Measurements from ENCODE around the gene SURF6. TPM values are rescaled to one million over a fixed set of nuclear protein-coding genes. Genes with fewer than 3 reads are reported as not detected.

The SURF6 gene
- total RNA-seq, 1 donor from 2014 or later: 16.0 TPM

GRCh38 chr9:133344071-133344470, 8.1 kb upstream of the SURF6 start:
- Mint-ChIP-seq H3K4me1 (ENCODE audit: unreplicated experiment) (peaks cover 19% of the 10 kb centered on the region), H3K36me3 (ENCODE audit: unreplicated experiment) (peaks cover 26% of the 10 kb centered on the region), H3K9me3 (ENCODE audit: unreplicated experiment) (no peaks in the 10 kb centered on the region), H3K27me3 (ENCODE audit: unreplicated experiment) (no peaks in the 10 kb centered on the region), H3K4me3 (ENCODE audit: unreplicated experiment) (no peak overlapping the region), H3K27ac (ENCODE audit: unreplicated experiment) (no peak overlapping the region)
- no peak for DNase-seq (ENCODE audit: extremely low spot score, unreplicated experiment)
- TF ChIP-seq CTCF (IDR thresholded peaks at IDR 0.05): no peak

DNA sequence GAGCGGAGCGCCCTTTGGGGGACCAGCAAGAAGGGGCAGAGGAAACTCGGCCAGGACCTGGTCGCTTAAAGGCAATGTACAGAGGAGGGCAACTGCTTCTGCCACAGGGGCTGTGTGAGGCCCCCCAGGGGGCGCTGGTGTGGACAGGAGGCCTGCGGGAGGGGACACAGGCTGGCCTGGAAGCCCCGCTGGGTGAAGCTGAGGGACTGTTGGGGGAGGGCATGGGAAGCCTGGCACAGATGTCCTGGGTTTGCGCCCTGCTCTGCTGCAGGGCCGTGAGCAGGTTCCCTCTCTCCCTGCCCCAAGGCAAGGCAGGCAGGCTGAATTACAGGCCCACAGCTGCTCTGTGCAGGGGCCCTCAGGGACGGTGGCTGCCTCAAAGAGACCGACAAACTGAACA, 6.6 kb upstream of the SURF6 start:
- Mint-ChIP-seq H3K36me3 (ENCODE audit: unreplicated experiment) (peaks cover 24% of the 10 kb centered on the region), H3K27ac (ENCODE audit: unreplicated experiment) (no peak overlapping the region)

DNA sequence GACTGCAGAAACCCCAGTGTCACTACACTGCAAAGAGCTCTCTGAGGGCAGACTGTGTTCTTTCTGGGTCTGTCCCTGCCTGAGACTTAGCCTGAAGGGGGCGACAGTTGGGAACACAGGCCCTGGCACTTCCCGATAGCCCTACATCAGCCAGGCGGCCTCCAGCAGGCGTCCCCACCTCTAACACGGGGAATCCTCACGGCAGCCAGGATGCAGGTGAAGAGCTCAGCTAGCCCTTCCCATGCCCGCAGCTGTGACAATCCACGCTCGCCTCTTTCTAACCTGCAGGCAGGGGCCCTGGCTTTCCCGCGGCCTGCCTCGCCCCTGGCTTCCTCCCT, 6.0 kb upstream of the SURF6 start:
- Mint-ChIP-seq H3K27ac (ENCODE audit: unreplicated experiment) (no peak overlapping the region), H3K4me1 (ENCODE audit: unreplicated experiment) (peaks cover 11% of the 10 kb centered on the region), H3K27me3 (ENCODE audit: unreplicated experiment) (no peaks in the 10 kb centered on the region), H3K4me3 (ENCODE audit: unreplicated experiment) (no peak overlapping the region), H3K36me3 (ENCODE audit: unreplicated experiment) (peaks cover 24% of the 10 kb centered on the region), H3K9me3 (ENCODE audit: unreplicated experiment) (no peaks in the 10 kb centered on the region)
- DNase-seq (ENCODE audit: extremely low spot score, unreplicated experiment): no peak
- no peak for TF ChIP-seq CTCF (IDR thresholded peaks at IDR 0.05)

More for the DNA sequence above, 6.6 kb upstream of the SURF6 start:
- no peak for DNase-seq (ENCODE audit: extremely low spot score, unreplicated experiment)
- no peaks in the 10 kb centered on the region for H3K9me3 Mint-ChIP-seq (ENCODE audit: unreplicated experiment)
- no peak for TF ChIP-seq CTCF (IDR thresholded peaks at IDR 0.05)
- H3K4me3 Mint-ChIP-seq (ENCODE audit: unreplicated experiment): no peak overlapping the region
- H3K27me3 Mint-ChIP-seq (ENCODE audit: unreplicated experiment): no peaks in the 10 kb centered on the region
- H3K4me1 Mint-ChIP-seq (ENCODE audit: unreplicated experiment): peaks cover 12% of the 10 kb centered on the region

DNA sequence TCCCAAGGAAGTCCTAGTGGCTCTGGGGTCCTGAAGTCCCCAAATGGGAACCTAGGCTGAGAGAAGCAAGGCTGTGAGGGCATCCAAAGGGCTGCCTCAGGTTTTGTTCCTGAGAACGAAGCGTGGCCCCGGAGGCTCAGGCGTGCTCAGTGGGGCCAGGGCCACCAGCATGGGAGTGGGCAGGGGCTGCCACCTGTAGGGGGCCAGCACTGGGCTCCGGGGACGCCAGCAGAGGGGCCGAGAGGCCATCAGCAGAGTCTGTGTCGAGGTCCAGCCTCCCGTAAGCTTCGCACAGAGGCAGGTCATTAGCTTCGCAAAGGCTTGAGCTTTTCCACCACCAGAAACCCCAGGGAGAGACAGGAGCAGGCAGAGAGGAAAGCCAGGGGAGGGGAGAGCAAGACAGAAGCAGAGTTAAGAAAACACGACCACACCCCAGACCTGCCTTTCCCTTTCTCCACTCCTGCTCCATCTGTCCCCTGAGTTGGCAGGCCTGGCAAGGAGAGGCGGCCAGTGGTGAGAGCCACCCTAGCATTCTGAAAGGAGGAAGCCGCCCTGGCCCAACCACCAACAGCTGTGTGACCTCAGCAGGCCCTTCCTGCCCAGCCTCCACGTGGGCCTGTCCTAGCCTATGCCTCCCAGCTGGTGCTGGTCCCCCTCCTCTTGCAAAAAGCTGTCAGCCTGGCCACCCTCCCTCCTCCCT, 5.5 kb upstream of the SURF6 start:
- no peak overlapping the region for H3K27ac Mint-ChIP-seq (ENCODE audit: unreplicated experiment)
- H3K4me3 Mint-ChIP-seq (ENCODE audit: unreplicated experiment): no peak overlapping the region
- peaks cover 24% of the 10 kb centered on the region for H3K36me3 Mint-ChIP-seq (ENCODE audit: unreplicated experiment)
- DNase-seq (ENCODE audit: extremely low spot score, unreplicated experiment): no peak
- no peak for TF ChIP-seq CTCF (IDR thresholded peaks at IDR 0.05)
- H3K4me1 Mint-ChIP-seq (ENCODE audit: unreplicated experiment): peaks cover 7% of the 10 kb centered on the region
- no peaks in the 10 kb centered on the region for H3K9me3 Mint-ChIP-seq (ENCODE audit: unreplicated experiment)
- no peaks in the 10 kb centered on the region for H3K27me3 Mint-ChIP-seq (ENCODE audit: unreplicated experiment)

DNA sequence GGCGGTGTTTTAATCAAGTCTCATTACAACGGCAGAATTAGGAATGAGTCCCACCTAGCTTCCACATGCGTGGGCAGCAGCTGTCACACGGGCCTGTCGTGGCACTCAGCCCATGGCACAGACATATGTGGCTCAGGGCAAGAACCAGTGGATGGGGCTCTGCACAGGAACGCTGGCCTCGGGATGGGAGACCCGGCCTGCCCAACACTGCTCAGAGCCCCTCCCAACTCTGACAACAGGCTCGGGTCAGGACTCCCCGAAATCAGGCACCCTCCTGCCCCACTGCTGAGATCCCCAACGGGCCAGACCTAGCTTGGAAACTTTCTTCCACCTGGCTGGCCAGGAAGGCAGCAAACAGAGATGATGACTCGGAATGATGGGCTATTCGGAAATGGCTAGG, 4.9 kb upstream of the SURF6 start:
- no peak overlapping the region for H3K4me3 Mint-ChIP-seq (ENCODE audit: unreplicated experiment)
- H3K27ac Mint-ChIP-seq (ENCODE audit: unreplicated experiment): no peak overlapping the region
- H3K9me3 Mint-ChIP-seq (ENCODE audit: unreplicated experiment): no peaks in the 10 kb centered on the region
- H3K4me1 Mint-ChIP-seq (ENCODE audit: unreplicated experiment): peaks cover 5% of the 10 kb centered on the region
- H3K27me3 Mint-ChIP-seq (ENCODE audit: unreplicated experiment): no peaks in the 10 kb centered on the region
- peaks cover 24% of the 10 kb centered on the region for H3K36me3 Mint-ChIP-seq (ENCODE audit: unreplicated experiment)
- no peak for TF ChIP-seq CTCF (IDR thresholded peaks at IDR 0.05)
- DNase-seq (ENCODE audit: extremely low spot score, unreplicated experiment): no peak
